SK-N-SH treated with all-trans-retinoic acid at 6 μM for 48 hours (cell line): ENCODE measurements around the gene COMMD10.

Experiments
- ATAC-seq: fragments of 200-7000 bp; cut with Tn5 transposase; 3 replicates; pipeline ENCODE4 v1.9.1; 2020; ENCODE audit warnings: mild to moderate bottlenecking, moderate library complexity
- ARNTL ChIP-seq: fragments of 450-650 bp; formaldehyde crosslinking; IDR thresholded peaks from 2 replicates; pipeline ENCODE4 v1.5.0; 2020; ENCODE audit warnings: low read depth, mild to moderate bottlenecking, moderate library complexity, borderline replicate concordance
- BACH2 ChIP-seq: fragments of 250-450 bp; sonication (Bioruptor Pico); IDR thresholded peaks from 2 replicates; pipeline ENCODE4 v1.9.0; 2021; ENCODE audit warnings: mild to moderate bottlenecking, borderline replicate concordance
- CSDC2 ChIP-seq: fragments of 250-450 bp; sonication (Bioruptor Pico); IDR thresholded peaks from 2 replicates; pipeline ENCODE4 v1.5.0; 2020; ENCODE audit warnings: mild to moderate bottlenecking, moderate library complexity
- ESRRG ChIP-seq: fragments of 250-450 bp; sonication (Bioruptor Pico); IDR thresholded peaks from 2 replicates; pipeline ENCODE4 v1.6.1; 2021; ENCODE audit warnings: mild to moderate bottlenecking
- GLIS3 ChIP-seq: fragments of 250-450 bp; sonication (Bioruptor Pico); IDR thresholded peaks from 2 replicates; pipeline ENCODE4 v1.5.0; 2020; ENCODE audit warnings: mild to moderate bottlenecking, moderate library complexity
- ISL1 ChIP-seq: fragments of 250-450 bp; sonication (Bioruptor Pico); IDR thresholded peaks from 2 replicates; pipeline ENCODE4 v2.1.2; 2022; ENCODE audit warnings: mild to moderate bottlenecking, moderate library complexity
- PPARA ChIP-seq: fragments of 250-450 bp; sonication (Bioruptor Pico); IDR thresholded peaks from 2 replicates; pipeline ENCODE4 v1.5.0; 2020; ENCODE audit warnings: mild to moderate bottlenecking, borderline replicate concordance
- RARB ChIP-seq: fragments of 250-450 bp; sonication (Bioruptor Pico); IDR thresholded peaks from 2 replicates; pipeline ENCODE4 v1.8.0; 2021; ENCODE audit warnings: mild to moderate bottlenecking, moderate library complexity
- SNAI2 ChIP-seq: fragments of 250-450 bp; sonication (Bioruptor Pico); IDR thresholded peaks from 2 replicates; pipeline ENCODE4 v1.5.0; 2020; ENCODE audit warnings: mild to moderate bottlenecking, moderate library complexity
- TCF4 ChIP-seq: fragments of 250-450 bp; sonication (Bioruptor Pico); IDR thresholded peaks from 2 replicates; pipeline ENCODE4 v1.8.0; 2021; ENCODE audit warnings: mild to moderate bottlenecking, moderate library complexity, borderline replicate concordance
- ZC3H10 ChIP-seq: fragments of 250-450 bp; sonication (Bioruptor Pico); IDR thresholded peaks from 2 replicates; pipeline ENCODE4 v1.5.1; 2021; ENCODE audit warnings: mild to moderate bottlenecking, moderate library complexity
- ZFP3 ChIP-seq: fragments of 250-450 bp; sonication (Bioruptor Pico); IDR thresholded peaks from 2 replicates; pipeline ENCODE4 v1.5.0; 2020; ENCODE audit warnings: mild to moderate bottlenecking, moderate library complexity
- ZFP30 ChIP-seq: fragments of 450-650 bp; formaldehyde crosslinking; IDR thresholded peaks from 2 replicates; pipeline ENCODE4 v1.5.0; 2022; ENCODE audit warnings: mild to moderate bottlenecking, moderate library complexity
- ZNF565 ChIP-seq: fragments of 450-650 bp; formaldehyde crosslinking; conservative IDR thresholded peaks from 2 replicates; pipeline ENCODE4 v1.5.0; 2020; ENCODE audit warnings: low read depth, mild to moderate bottlenecking, moderate library complexity
- ZNF70 ChIP-seq: fragments of 450-650 bp; formaldehyde crosslinking; IDR thresholded peaks from 2 replicates; pipeline ENCODE4 v1.5.0; 2020; ENCODE audit warnings: mild to moderate bottlenecking, moderate library complexity
- ZNF8 ChIP-seq: fragments of 450-650 bp; formaldehyde crosslinking; IDR thresholded peaks from 2 replicates; pipeline ENCODE4 v1.5.0; 2020; ENCODE audit warnings: mild to moderate bottlenecking, moderate library complexity
- TF ChIP-seq, protein P1 (sequence below): fragments of 250-450 bp; sonication (Bioruptor Pico); IDR thresholded peaks from 2 replicates; pipeline ENCODE4 v1.8.0; 2021; ENCODE audit warnings: low read depth, mild to moderate bottlenecking, moderate library complexity, borderline replicate concordance
- TF ChIP-seq, protein P2 (sequence below): fragments of 250-450 bp; sonication (Bioruptor Pico); IDR thresholded peaks from 2 replicates; pipeline ENCODE4 v1.5.0; 2020; ENCODE audit warnings: mild to moderate bottlenecking, moderate library complexity
- TF ChIP-seq, protein P3 (sequence below): fragments of 250-450 bp; sonication (Bioruptor Pico); IDR thresholded peaks from 2 replicates; pipeline ENCODE4 v1.5.1; 2020; ENCODE audit warnings: low read depth, mild to moderate bottlenecking, moderate library complexity
- TF ChIP-seq, protein P4 (sequence below): fragments of 250-450 bp; sonication (Bioruptor Pico); IDR thresholded peaks from 2 replicates; pipeline ENCODE4 v1.8.0; 2020; ENCODE audit warnings: mild to moderate bottlenecking, moderate library complexity, borderline replicate concordance
- TF ChIP-seq, protein P5 (sequence below): fragments of 250-450 bp; sonication (Bioruptor Pico); IDR thresholded peaks from 2 replicates; pipeline ENCODE4 v1.5.1; 2021; ENCODE audit warnings: mild to moderate bottlenecking, moderate library complexity

COMMD10 gene

DNA sequence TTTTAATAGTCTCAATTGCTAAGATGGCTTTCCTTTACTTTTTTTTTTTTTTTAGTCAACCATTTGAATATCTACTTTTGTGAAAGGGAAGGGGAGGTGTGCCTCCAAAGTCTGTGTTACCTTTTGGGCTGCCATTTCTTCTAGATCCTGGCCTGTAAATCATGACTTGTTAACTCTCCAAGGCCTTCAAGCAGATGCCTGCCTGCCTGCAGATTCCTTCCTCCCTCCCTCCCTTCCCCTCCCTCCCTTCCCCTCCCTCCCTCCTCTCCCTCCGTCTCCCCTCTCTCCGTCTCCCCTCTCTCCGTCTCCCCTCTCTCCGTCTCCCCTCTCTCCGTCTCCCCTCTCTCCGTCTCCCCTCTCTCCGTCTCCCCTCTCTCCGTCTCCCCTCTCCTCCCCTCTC is 73.1 kb downstream of the COMMD10 start:
- TF ChIP-seq, protein P1, sequence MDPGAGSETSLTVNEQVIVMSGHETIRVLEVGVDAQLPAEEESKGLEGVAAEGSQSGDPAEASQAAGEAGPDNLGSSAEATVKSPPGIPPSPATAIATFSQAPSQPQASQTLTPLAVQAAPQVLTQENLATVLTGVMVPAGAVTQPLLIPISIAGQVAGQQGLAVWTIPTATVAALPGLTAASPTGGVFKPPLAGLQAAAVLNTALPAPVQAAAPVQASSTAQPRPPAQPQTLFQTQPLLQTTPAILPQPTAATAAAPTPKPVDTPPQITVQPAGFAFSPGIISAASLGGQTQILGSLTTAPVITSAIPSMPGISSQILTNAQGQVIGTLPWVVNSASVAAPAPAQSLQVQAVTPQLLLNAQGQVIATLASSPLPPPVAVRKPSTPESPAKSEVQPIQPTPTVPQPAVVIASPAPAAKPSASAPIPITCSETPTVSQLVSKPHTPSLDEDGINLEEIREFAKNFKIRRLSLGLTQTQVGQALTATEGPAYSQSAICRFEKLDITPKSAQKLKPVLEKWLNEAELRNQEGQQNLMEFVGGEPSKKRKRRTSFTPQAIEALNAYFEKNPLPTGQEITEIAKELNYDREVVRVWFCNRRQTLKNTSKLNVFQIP (CRISPR knock-in tag): no peak
- TF ChIP-seq GLIS3 (CRISPR knock-in tag) (no peak), ZNF70 (CRISPR knock-in tag) (no peak), SNAI2 (CRISPR knock-in tag) (no peak), BACH2 (CRISPR knock-in tag) (no peak), RARB (no peak), ARNTL (CRISPR knock-in tag) (no peak), ZFP3 (CRISPR knock-in tag) (no peak), TCF4 (CRISPR knock-in tag) (no peak), ESRRG (no peak), PPARA (CRISPR knock-in tag) (no peak), ZNF565 (CRISPR knock-in tag) (no peak), CSDC2 (CRISPR knock-in tag) (no peak), ZFP30 (CRISPR knock-in tag) (no peak), ISL1 (no peak), ZNF8 (CRISPR knock-in tag) (no peak)
- TF ChIP-seq, protein P2, sequence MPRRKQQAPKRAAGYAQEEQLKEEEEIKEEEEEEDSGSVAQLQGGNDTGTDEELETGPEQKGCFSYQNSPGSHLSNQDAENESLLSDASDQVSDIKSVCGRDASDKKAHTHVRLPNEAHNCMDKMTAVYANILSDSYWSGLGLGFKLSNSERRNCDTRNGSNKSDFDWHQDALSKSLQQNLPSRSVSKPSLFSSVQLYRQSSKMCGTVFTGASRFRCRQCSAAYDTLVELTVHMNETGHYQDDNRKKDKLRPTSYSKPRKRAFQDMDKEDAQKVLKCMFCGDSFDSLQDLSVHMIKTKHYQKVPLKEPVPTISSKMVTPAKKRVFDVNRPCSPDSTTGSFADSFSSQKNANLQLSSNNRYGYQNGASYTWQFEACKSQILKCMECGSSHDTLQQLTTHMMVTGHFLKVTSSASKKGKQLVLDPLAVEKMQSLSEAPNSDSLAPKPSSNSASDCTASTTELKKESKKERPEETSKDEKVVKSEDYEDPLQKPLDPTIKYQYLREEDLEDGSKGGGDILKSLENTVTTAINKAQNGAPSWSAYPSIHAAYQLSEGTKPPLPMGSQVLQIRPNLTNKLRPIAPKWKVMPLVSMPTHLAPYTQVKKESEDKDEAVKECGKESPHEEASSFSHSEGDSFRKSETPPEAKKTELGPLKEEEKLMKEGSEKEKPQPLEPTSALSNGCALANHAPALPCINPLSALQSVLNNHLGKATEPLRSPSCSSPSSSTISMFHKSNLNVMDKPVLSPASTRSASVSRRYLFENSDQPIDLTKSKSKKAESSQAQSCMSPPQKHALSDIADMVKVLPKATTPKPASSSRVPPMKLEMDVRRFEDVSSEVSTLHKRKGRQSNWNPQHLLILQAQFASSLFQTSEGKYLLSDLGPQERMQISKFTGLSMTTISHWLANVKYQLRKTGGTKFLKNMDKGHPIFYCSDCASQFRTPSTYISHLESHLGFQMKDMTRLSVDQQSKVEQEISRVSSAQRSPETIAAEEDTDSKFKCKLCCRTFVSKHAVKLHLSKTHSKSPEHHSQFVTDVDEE: no peak
- TF ChIP-seq, protein P3, sequence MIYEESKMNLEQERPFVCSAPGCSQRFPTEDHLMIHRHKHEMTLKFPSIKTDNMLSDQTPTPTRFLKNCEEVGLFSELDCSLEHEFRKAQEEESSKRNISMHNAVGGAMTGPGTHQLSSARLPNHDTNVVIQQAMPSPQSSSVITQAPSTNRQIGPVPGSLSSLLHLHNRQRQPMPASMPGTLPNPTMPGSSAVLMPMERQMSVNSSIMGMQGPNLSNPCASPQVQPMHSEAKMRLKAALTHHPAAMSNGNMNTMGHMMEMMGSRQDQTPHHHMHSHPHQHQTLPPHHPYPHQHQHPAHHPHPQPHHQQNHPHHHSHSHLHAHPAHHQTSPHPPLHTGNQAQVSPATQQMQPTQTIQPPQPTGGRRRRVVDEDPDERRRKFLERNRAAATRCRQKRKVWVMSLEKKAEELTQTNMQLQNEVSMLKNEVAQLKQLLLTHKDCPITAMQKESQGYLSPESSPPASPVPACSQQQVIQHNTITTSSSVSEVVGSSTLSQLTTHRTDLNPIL (CRISPR knock-in tag): no peak
- TF ChIP-seq, protein P4, sequence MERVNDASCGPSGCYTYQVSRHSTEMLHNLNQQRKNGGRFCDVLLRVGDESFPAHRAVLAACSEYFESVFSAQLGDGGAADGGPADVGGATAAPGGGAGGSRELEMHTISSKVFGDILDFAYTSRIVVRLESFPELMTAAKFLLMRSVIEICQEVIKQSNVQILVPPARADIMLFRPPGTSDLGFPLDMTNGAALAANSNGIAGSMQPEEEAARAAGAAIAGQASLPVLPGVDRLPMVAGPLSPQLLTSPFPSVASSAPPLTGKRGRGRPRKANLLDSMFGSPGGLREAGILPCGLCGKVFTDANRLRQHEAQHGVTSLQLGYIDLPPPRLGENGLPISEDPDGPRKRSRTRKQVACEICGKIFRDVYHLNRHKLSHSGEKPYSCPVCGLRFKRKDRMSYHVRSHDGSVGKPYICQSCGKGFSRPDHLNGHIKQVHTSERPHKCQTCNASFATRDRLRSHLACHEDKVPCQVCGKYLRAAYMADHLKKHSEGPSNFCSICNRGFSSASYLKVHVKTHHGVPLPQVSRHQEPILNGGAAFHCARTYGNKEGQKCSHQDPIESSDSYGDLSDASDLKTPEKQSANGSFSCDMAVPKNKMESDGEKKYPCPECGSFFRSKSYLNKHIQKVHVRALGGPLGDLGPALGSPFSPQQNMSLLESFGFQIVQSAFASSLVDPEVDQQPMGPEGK: no peak
- TF ChIP-seq, protein P5, sequence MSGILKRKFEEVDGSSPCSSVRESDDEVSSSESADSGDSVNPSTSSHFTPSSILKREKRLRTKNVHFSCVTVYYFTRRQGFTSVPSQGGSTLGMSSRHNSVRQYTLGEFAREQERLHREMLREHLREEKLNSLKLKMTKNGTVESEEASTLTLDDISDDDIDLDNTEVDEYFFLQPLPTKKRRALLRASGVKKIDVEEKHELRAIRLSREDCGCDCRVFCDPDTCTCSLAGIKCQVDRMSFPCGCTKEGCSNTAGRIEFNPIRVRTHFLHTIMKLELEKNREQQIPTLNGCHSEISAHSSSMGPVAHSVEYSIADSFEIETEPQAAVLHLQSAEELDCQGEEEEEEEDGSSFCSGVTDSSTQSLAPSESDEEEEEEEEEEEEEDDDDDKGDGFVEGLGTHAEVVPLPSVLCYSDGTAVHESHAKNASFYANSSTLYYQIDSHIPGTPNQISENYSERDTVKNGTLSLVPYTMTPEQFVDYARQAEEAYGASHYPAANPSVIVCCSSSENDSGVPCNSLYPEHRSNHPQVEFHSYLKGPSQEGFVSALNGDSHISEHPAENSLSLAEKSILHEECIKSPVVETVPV (CRISPR knock-in tag): no peak
- ATAC-seq: no peak

DNA sequence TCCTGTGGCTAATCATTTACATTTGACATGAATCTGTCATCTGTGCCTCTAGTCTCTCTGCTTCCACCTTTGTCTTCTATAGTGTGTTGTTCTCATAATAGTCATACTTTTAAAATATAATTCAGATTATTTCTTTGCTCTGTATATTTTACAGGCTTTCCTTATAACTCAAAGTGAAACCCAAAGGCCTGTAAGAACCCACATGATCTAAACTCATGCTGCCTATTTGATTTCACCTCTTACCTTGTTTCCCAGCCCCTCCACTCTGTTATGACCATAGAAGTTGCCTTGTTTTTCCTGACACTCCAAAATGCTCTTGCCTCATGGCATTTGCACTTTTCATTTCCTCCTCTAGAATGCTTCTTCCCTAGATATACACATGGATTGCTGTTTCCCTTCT is 74.2 kb downstream of the COMMD10 start:
- no peak for ATAC-seq
- TF ChIP-seq ZFP3 (CRISPR knock-in tag) (no peak), ESRRG (no peak), PPARA (CRISPR knock-in tag) (no peak), ZC3H10 (CRISPR knock-in tag) (no peak), ZNF8 (CRISPR knock-in tag) (no peak), ZNF70 (CRISPR knock-in tag) (no peak), GLIS3 (CRISPR knock-in tag) (no peak), ZNF565 (CRISPR knock-in tag) (no peak), ISL1 (no peak)
- TF ChIP-seq, protein P2: no peak
- TF ChIP-seq, protein P3 (CRISPR knock-in tag): no peak
- TF ChIP-seq, protein P4: no peak
- TF ChIP-seq, protein P5 (CRISPR knock-in tag): no peak
